ENCODE measurements around the gene EXOC3L1.

The EXOC3L1 gene

DNA sequence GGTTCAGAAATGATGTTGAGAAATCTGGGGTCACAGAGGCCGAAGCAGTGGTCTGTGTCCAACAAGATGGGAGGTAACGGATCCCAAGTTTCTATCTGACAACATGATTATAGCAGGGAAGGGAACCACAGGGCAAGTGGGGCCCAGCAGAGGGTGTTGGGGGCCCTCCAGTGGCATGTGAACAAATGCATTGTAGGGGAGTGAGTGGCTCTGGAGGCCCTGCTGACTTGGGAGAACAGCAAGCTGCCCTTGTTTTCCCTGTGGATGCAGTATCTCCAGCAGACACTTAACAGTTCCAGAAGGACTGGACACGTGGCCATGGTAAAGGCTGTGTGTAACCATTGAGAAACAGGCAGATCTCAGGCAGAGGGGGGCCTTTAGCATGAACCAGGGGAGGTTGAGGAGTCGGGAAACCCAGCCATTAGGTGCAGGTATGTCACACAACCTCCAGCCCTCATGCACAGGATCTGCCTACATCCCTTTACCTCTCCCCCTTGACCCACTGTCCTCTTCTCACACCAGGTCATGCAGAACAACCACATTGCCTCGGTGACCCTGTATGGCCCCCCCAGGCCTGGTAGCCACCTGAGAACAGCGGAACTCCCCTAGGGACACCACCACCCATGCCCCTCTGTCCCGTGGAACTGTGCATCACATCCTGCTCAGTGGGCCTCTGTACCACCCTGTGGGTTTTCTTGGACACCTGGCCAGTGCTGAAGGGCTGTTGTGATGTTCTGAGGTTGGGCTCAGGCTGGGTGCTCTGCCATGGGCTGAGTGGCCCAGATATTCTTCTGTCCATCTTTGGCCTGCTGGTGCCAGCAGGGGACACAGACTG, 43.2 kb downstream of the EXOC3L1 start:
- no peak for DNase-seq

DNA sequence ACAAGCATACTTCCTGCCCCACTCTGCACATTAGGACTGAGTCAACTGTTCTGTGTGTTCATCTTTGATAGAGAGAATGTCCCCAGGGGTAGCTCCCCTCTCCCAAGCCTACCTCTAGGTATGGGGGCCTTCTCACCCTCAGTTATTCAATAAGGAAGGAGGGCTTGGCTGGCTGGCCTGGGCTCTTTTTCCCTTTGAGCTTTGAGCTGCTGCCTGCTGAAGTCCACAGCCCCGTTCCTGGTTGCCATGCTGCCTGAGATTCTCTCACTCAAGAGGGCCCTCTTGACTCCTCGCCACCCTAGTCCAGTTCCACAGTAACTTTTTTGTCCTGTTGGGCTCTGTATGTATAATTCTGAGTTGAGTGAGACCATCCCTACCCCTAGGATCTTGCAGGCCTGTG, 44.2 kb downstream of the EXOC3L1 start:
- DNase-seq, result no peak

DNA sequence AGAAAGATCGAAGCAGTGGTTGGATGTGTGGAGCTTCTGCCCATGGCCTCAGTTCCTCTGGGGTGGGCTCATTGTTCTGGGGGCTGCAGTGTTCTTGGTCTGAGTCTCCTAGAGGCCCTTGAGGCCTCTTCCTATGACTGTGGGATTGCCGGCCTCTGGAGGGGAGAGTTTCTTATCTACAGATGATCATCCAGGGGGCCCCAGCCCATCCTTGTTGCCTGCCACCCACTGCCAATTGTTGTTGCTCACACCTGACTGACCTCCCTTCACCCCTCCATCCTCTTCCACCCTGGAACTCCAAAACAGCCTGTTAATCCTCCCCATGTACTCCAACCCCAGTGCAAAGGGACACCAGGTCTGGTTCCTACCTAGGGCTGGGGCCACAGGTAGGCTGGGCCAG, 45.0 kb downstream of the EXOC3L1 start:
- no peak for DNase-seq

DNA sequence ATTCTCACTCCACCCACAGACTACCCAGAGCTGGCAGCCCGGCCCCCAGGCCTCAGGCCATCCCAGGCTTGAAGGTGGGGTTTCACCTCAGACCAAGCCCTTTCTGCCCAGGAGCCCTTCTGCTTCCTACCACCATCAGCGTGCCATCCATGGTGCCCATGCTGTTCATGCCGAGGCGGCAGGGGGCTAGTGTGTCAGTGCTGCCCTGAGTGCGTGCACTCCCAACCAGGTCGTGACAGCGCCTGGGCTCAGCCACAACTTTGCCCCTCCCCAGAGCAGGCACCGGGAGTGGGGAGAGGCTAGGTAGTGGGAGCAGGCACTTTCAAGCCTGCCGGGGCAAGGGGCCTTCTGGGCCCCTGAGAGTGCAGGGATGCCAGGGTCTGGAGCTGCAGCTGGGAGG, 47.6 kb downstream of the EXOC3L1 start:
- no peak for DNase-seq

DNA sequence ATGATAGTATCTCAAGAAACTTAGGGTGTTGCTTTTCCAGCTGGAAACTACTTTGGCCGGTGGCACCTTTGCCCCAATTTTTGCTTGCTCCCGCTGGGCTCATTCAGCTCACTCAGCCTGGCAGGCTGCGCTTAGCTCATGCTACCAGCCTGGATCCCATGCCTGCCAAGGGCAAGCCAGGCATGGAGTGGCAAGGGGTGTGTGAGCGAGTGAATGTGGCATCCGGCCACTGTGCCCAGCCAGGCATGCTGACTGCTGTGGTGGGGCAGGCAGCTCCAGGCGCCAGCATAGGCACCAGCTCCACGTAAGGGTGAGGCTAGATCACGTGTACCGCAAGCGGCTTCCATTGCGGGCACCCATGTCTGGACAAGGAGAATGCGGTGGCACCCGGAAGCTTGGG, 48.5 kb downstream of the EXOC3L1 start:
- DNase-seq, result no peak

DNA sequence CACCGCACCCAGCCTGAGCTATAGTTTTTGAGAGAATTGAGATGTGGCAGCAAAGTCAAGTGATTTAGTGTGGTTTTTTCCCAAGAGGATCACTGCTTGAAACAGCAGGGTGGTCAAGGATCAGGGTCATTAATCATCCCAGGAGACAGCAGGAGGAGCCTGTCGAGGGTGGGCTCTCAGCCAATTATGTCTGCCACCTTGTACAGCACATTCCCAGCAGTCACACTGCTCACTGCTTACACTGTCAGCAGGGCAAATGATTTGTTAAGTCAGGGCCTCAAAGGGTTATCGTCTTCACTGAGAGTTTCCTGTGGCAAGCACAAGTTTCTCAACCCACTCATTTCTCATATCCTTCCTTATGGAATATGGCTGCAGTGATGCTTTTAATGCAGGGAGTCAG, 52.3 kb downstream of the EXOC3L1 start:
- no peak for DNase-seq

All from NCI-H1436 (cell line).